ENCODE measurements around the gene TENM4.

GRCh38 chr11:78704811-78705210 is 736.0 kb downstream of the TENM4 start:
- TF ChIP-seq CTCF (IDR thresholded peaks at IDR 0.05; ENCODE audit: low read depth, low read length, missing input control) (no peak), SP1 (IDR thresholded peaks at IDR 0.05) (no peak), GABPA (IDR thresholded peaks at IDR 0.05 in 1 of 2, conservative IDR thresholded peaks at IDR 0.05 in 1 of 2) (no peak), YY1 (IDR thresholded peaks at IDR 0.05) (no peak), RAD21 (IDR thresholded peaks at IDR 0.05) (no peak), EGR1 (IDR thresholded peaks at IDR 0.05; ENCODE audit: low read depth in 2 of 2) (no peak), HNF4A (conservative IDR thresholded peaks at IDR 0.05) (no peak), FOXA1 (IDR thresholded peaks at IDR 0.05) (no peak), FOXA2 (IDR thresholded peaks at IDR 0.05) (no peak), TAF1 (conservative IDR thresholded peaks at IDR 0.05) (no peak), JUND (IDR thresholded peaks at IDR 0.05) (no peak)
- TF ChIP-seq, protein P1, sequence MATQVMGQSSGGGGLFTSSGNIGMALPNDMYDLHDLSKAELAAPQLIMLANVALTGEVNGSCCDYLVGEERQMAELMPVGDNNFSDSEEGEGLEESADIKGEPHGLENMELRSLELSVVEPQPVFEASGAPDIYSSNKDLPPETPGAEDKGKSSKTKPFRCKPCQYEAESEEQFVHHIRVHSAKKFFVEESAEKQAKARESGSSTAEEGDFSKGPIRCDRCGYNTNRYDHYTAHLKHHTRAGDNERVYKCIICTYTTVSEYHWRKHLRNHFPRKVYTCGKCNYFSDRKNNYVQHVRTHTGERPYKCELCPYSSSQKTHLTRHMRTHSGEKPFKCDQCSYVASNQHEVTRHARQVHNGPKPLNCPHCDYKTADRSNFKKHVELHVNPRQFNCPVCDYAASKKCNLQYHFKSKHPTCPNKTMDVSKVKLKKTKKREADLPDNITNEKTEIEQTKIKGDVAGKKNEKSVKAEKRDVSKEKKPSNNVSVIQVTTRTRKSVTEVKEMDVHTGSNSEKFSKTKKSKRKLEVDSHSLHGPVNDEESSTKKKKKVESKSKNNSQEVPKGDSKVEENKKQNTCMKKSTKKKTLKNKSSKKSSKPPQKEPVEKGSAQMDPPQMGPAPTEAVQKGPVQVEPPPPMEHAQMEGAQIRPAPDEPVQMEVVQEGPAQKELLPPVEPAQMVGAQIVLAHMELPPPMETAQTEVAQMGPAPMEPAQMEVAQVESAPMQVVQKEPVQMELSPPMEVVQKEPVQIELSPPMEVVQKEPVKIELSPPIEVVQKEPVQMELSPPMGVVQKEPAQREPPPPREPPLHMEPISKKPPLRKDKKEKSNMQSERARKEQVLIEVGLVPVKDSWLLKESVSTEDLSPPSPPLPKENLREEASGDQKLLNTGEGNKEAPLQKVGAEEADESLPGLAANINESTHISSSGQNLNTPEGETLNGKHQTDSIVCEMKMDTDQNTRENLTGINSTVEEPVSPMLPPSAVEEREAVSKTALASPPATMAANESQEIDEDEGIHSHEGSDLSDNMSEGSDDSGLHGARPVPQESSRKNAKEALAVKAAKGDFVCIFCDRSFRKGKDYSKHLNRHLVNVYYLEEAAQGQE (IDR thresholded peaks at IDR 0.05): no peak
- TF ChIP-seq, protein P2, sequence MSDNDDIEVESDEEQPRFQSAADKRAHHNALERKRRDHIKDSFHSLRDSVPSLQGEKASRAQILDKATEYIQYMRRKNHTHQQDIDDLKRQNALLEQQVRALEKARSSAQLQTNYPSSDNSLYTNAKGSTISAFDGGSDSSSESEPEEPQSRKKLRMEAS (IDR thresholded peaks at IDR 0.05): no peak
- TF ChIP-seq, protein P3, sequence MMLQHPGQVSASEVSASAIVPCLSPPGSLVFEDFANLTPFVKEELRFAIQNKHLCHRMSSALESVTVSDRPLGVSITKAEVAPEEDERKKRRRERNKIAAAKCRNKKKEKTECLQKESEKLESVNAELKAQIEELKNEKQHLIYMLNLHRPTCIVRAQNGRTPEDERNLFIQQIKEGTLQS (IDR thresholded peaks at IDR 0.05): no peak
